Brain pericyte (primary cell): ENCODE data around the gene TUBA4A.

Source experiments
- DNase-seq: peaks from one replicate; pipeline ENCODE4 v3.0.0-alpha.2; 2012; ENCODE audit warnings: low read depth, low spot score

TUBA4A gene

GRCh38 chr2:219234331-219234730 lies 19.4 kb downstream of the TUBA4A start:
- no peak for DNase-seq

DNA sequence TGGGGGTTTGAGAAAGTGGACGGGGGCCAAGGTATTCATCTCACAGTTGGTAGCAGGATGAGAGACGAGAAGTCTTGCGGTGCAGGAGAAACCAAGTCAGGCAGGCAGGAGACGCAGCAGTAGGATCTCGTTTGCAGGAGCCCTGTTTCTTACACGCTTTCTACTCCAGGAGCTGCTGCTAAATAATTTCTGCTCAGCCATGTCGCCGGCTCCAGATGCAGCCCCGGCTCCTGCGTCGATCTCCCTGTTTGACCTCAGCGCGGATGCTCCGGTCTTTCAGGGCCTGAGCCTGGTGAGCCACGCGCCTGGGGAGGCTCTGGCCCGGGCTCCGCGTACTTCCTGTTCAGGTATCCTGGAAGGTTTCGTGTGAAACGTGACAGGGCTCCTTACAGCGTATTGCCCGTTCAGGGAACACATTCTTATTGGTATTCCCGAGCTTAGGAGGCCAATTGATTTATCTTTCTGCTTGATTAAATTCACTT lies 23.6 kb downstream of the TUBA4A start:
- DNase-seq = no peak

- peak; percentile 92 for DNase-seq
These were observed 24.2 kb downstream of the TUBA4A start, which contains the start of the genes ANKZF1 and ATG9A for GRCh38 chr2:219229305-219230058. Gene ANKZF1, plus strand, starts transcription at chr2:219229806. Its CDS starts 452 bp downstream, at chr2:219230258. Gene ATG9A, minus strand, starts transcription at chr2:219229636. Its CDS starts 1,612 bp downstream, at chr2:219228024.

- no peak for DNase-seq
These were observed 24.8 kb downstream of the TUBA4A start for GRCh38 chr2:219228911-219229304.

- no peak for DNase-seq
These were observed 25.4 kb downstream of the TUBA4A start for GRCh38 chr2:219228041-219228910.

GRCh38 chr2:219225350-219225749 lies 28.4 kb downstream of the TUBA4A start:
- DNase-seq = no peak

DNA sequence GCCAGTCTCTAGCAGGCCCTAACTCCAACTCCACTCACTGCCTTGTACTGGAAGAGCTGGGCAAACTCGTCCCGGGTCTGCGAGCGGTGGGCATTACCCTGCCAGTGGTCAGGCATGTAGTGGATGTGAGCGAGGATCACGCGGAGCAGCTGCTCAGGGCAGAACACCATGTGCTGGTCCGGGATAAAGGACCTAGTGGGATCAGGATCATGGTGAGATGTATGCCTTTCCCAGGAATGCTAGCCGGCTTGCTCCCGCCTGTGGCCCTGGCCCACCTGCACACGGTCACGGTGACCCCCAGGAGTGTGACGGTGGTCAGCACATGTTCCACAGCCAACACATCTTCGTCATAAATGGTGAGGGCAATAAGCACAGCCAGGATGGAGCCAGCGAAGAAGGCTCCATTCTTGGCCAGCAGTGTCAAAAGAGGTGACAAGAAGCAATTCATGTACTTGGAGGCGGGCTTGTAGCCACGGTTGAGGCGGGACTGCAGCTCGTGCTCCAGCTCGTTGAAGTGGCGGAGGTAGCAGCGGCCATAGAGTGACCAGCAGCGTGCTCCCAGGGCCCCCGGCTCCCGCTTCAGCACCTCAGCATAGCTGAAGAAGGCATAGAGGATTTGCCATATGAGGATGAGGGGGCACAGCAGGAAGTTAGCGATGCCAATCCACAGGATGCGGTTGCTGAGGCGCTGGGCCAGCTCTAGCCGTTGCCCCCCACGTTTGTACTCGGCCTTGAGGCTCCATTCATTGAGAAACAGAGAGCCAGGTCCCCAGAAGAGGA lies 29.7 kb downstream of the TUBA4A start:
- no peak for DNase-seq

DNA sequence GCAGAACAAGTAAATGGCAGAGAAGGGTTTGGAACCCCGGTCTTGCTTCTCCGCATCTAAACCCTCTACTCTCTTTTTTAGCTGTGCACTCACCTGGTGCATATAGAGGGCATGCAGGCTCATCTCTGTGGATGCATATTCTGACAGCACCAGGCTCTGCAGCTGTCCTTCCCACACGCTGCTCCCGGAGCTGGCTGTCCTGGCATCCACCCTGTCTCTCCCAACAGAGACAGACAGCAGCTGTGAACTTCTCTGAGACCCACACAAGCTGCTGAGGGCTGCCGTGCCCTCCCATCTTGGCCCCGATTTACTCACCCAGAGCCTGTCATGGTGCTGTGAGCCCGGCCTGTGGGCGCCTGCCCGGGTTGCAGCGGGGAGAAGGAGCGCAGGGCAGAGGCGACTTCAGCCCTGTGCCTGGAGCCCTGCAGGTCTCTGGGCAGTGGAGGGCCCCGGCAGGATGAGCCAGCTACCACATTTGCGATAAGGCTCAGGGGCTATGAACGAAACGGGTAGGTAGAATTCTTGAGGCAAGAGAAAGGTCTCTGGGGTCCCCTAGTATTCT lies 31.7 kb downstream of the TUBA4A start:
- DNase-seq = no peak

- no peak for DNase-seq
These were observed 32.9 kb downstream of the TUBA4A start for GRCh38 chr2:219220652-219221402.

- no peak for DNase-seq
These were observed 33.8 kb downstream of the TUBA4A start for GRCh38 chr2:219219784-219220532.

DNA sequence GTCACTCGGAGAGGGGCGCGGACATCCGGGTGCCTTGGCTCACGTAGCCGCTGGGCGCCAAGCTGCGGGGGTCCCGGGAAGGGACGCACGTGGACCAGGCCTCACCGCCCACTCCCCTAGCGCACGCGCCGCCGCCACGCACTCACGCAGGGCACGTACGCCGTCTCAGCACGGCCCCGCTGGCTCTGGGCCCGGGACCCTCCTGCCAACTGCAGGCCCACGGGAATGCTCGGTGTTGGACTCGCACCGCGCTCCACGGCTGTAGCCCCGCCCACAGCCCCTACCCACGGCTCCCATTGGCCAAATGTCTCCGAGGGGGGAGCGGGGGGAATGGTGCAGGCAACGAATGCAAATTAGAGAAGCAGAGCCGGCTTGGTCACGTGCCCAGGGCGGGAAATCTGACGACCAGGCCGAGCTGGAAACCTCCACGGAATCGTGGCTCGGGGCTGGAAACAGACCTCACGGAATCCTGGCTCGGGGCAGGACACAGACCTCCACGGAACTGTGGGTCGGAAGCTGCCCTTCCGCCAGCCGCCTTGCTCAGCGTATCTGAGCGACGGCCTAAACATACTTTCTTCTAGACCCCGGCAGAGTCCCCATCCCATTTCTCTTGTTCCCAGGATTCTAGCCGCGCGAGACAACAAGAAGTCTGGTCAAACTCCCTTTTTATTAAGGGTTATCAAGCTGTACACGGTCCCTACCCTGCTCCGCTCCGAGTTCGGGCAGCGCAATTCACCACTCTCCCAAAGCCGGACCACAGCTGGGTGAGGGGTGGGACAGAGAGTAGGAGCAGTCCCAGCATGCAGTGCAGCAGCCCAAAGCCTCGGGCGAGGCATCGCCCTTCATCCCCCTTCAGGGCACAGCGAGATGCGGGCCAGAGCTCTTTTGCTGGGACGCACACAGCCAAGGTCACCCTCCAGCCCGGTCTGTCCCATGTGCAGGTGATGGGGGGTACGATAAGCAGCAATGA lies 34.7 kb downstream of the TUBA4A start, which contains the start of gene ABCB6:
Gene ABCB6, minus strand, starts transcription at position 227 of the 970 bp plus-strand sequence. CDS start 285 bp downstream, outside the sequence.
- DNase-seq = peak; percentile 72

- peak; percentile 68 for DNase-seq
These were observed 35.4 kb downstream of the TUBA4A start for GRCh38 chr2:219218217-219218731.

GRCh38 chr2:219216535-219216915 lies 37.2 kb downstream of the TUBA4A start:
- no peak for DNase-seq

DNA sequence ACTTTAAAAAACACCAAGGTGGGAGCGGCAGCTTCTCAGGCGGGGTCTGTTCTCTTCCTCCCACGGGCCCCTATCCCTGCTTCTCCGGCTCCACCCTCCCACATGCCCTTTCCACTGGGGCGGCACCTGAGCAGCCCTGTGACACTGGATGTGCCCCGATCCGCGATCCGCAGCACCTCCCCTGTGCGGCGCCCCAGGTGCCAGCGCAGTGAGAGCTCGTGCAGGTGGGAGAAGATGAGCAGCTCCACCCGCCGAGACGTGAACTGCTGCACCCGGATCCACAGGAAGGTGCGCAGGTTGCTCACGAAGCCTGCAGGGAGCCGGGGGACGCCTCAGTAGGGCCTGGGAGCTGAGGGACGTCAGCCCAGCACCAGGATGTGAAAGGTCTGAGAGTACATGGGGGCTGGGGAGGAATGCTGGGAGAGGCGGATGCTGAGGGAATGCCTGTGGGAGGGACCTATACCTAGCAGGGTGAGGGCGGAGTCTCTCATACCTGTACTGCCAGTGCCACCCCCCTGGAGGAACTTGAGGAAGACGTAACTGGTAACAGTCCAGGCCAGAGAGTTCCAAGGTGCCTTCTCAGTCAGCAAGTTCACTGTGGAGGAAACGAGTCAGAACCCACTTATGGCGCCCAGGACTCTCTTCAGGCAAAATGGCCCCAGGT lies 37.7 kb downstream of the TUBA4A start:
- no peak for DNase-seq

DNA sequence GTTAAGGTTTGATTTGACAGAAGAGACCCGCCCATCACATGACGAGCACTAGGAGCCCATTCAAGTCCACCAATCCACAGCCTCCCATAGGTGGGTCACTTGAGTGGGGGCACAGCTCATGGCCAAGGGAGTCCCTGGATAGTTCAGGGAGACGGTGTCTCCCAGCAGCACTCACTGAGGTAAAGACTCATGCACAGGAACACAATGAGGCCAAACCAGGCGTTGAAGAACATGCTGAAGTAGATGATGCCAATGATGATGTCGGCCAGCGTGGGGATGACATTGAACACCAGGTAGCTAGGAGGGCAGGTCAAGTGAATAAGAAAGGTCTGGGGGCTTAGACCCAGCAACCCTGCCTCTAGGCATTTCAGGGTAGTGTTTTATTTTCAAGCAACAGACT lies 38.9 kb downstream of the TUBA4A start:
- DNase-seq = no peak

DNA sequence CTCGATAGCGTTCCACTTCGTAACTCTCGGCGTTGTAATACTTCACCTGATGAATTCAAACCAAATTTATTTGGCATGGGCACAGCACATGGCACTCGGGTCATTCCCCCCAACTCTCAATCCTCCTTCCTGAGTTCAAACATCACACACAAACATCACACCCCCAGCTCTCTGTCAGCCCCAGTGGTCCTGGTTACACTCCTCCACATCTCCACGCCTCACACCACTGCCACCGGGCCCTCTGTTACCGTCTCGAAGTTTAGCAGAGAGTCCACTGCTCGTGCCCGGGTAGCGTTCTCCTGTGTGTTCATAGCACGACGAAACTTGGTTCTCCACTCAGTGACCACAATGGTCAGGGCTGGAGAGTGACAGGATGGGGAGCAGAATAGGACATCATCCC lies 39.6 kb downstream of the TUBA4A start:
- DNase-seq = no peak

DNA sequence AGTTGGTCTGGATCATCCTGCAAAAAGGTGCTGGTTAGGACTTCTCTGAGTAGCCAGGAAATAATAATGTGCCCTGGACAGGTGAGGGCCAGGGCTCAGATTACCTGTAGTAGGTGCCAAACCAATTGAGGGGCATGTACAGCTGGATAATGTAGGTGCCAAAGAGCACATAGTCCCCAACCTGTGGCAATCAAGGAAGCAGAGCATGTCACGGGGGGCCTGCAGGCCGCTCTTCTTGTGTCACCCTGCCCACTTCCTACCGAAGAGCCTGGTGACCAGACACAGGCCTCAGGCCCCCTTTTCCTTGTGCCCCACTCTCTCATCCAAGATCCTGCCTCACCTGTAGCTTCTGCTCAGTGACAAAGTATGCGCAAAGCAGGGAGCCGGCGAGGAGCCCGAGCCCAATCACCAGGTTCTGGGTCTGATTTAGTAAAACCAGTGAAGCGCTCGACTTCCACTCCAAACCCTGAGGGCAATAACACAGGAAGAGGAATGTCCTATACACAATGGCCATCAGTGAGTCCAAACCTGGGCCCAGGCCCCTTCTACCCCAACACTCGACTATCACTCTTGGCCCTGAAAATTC lies 40.1 kb downstream of the TUBA4A start:
- no peak for DNase-seq
